Left kidney (tissue), 2 donors: ENCODE results near the gene MAN2A1. TPM values are rescaled to one million over a fixed set of nuclear protein-coding genes. Genes with fewer than 3 reads are reported as not detected.

Experiments
- DNase-seq: peaks from one replicate; pipeline ENCODE4 v3.0.0-alpha.2; 2013
- polyA plus RNA-seq: library from polyadenylated mRNA; unstranded; fragments of 120-200 nt; gene quantifications from one replicate; pipeline ENCODE4 v1.2.1, GENCODE V29; 2013; ENCODE audit not compliant: insufficient read length

MAN2A1 gene
- polyA plus RNA-seq, 1 donor: 86.1 TPM

DNA sequence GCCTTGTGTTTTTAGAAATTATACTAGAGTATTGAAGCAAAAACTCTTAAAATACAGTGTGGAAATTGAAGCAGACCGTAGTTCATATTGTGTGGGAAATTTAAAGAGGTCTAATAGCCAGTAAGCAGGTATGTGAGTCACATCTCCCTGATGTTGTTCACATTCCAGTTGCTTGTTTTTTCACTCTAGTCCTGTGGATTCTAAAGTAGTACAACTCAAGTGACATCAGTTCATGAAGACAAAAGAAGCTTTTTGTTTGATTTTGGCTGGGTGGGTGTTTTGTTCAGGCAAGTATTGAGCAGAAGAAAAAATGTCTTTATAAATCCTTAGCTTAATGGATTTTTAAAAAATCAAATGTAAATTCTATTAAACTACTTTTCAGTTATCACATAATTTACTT, 216.2 kb downstream of the MAN2A1 start:
- no peak for DNase-seq

- DNase-seq: no peak
These were observed 217.5 kb downstream of the MAN2A1 start for GRCh38 chr5:109907189-109907588.

- DNase-seq: no peak
These were observed 218.0 kb downstream of the MAN2A1 start for GRCh38 chr5:109907731-109908130.

DNA sequence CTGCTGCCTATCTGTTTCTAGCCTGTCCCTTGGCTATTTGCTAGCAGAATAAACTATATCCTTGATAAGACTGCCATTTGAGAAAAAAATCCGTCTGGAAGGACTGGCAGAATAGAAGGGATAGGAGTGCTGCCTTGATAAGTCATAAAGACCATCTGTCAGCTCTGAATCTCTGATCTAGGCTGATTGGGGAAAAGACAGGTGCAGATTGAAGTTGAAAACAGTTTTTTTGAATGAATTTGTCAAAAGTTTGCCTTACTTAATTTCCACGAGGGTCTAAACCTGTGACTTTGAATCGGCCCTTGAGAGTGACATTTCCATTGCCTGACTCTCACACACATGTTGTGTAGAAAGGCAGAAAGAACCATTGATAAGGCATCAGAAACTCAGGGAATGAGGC, 218.6 kb downstream of the MAN2A1 start:
- DNase-seq: no peak

GRCh38 chr5:109910874-109911273, 221.1 kb downstream of the MAN2A1 start:
- DNase-seq: no peak

GRCh38 chr5:109911731-109912130, 222.0 kb downstream of the MAN2A1 start:
- DNase-seq: no peak

DNA sequence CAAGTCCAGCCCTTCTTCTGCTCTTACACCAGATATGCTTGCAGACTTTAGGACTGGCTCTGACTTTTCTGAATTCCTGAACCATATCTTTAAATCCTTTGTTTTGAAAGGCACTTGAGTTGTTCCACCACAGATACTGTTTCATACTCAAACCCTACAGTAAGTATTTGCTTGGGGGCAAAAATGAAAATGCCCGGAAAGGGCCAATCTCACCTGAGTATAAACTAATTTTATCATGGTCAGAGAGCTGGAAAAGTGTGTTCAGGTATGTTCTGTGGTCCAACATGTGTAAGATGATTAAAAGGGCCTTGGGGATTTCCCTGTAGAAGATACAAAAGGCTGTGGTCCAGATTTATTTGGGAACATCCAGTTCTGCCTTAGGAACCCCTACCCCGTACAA, 225.2 kb downstream of the MAN2A1 start:
- no peak for DNase-seq

- DNase-seq: no peak
These were observed 226.9 kb downstream of the MAN2A1 start for GRCh38 chr5:109916481-109917153.
